Fibroblast of the aortic adventitia (primary cell): Measurements from ENCODE around the gene TLCD4. TPM values are rescaled to one million over a fixed set of nuclear protein-coding genes. Genes with fewer than 3 reads are reported as not detected.

ENCODE experiments used
- DNase-seq: peaks from one replicate; pipeline ENCODE4 v3.0.0-alpha.2; 2010; ENCODE audit warnings: low read depth
- H3K4me3 ChIP-seq: 2 replicates; pipeline ENCODE4 v1.5.1; 2011; ENCODE audit warnings: low read depth, mild to moderate bottlenecking, control low read depth, low read length, moderate library complexity
- total RNA-seq: library from RNA; depleted of rRNA; stranded (reverse); fragments of >200 nt; gene quantifications from 2 replicates; pipeline ENCODE4 v1.2.3, GENCODE V29; 2012; ENCODE audit warnings: low replicate concordance
- TF ChIP-seq, protein P1 (sequence below): IDR thresholded peaks from 2 replicates; pipeline ENCODE4 v1.5.1; 2011; ENCODE audit warnings: mild to moderate bottlenecking, low read length, control low read depth, inconsistent platforms; ENCODE audit not compliant: insufficient read depth

Gene TLCD4
- total RNA-seq, 1 donor: 0.36 TPM

DNA sequence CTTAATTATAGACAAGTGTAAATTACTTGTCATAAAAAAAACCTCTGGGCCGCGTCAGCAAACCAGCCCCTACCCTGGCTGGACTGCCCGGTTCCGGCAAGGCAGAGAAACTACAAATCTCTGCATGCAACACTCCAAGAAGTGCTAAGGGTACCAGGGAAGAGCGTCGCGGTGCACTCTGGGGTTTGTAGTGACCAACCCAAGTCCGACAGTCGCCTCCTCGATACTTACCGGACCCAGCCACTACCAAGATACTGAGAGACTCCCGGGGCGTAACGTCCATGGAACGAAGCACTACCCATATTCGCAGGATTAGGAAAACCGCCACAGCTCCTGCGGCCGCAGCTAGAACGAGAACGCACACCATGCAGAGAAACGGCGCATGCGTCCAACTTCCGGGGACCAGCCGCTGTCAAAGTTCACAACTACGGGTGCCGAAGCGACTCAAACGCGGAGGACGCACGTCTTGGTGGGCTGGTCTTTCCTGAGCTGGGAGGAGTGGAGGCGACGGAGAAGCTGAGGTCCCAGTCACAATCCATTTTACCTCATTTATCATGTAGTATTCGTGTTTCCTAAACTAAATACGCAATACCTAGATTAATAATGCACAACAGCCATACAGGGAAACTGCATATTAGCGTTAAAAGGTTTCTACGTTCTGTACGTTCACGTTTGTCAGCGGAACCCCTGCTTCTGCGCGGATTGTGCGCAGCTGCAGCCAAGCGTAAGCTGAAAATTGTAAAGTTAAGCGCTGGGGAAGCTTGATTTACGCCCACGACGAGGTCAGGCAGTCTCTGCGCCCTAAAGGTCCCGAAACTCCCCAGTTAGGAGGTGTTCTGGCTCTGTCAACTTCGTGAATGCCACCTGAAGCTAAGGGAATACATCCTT lies 44.4 kb upstream of the TLCD4 start, which contains the start of gene ALG14:
ALG14 (minus strand) TSS at position 420 of the 888 bp plus-strand sequence; CDS start at position 367, 53 bp downstream.
- DNase-seq: peak; percentile 97
- TF ChIP-seq, protein P1, sequence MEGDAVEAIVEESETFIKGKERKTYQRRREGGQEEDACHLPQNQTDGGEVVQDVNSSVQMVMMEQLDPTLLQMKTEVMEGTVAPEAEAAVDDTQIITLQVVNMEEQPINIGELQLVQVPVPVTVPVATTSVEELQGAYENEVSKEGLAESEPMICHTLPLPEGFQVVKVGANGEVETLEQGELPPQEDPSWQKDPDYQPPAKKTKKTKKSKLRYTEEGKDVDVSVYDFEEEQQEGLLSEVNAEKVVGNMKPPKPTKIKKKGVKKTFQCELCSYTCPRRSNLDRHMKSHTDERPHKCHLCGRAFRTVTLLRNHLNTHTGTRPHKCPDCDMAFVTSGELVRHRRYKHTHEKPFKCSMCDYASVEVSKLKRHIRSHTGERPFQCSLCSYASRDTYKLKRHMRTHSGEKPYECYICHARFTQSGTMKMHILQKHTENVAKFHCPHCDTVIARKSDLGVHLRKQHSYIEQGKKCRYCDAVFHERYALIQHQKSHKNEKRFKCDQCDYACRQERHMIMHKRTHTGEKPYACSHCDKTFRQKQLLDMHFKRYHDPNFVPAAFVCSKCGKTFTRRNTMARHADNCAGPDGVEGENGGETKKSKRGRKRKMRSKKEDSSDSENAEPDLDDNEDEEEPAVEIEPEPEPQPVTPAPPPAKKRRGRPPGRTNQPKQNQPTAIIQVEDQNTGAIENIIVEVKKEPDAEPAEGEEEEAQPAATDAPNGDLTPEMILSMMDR: no peak

DNA sequence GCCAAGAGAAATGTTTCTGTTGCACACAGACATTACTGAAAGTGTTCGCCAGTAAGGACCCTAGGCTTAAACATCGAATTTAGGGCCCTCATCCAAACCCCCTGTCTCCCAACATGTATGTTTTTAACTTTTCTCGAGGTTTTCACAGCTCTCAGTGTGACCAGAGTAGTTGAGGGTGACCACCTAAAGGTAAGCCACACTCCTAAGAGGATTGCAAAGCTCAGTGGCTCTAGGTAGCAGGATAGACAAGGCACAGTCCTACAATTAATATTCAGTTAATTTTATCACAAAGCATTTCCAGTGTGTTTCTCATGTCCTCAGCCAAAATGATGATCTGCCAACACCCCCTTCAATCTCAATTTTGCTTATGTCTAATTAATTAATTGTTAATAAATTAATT lies 43.7 kb upstream of the TLCD4 start:
- peak overlapping the region; percentile 90 for H3K4me3 ChIP-seq
- TF ChIP-seq, protein P1: no peak
- peak; percentile 14 for DNase-seq

More for the DNA sequence above, 44.4 kb upstream of the TLCD4 start, which contains the start of gene ALG14:
- peak within 1 kb of the TSS; percentile 90 for H3K4me3 ChIP-seq

DNA sequence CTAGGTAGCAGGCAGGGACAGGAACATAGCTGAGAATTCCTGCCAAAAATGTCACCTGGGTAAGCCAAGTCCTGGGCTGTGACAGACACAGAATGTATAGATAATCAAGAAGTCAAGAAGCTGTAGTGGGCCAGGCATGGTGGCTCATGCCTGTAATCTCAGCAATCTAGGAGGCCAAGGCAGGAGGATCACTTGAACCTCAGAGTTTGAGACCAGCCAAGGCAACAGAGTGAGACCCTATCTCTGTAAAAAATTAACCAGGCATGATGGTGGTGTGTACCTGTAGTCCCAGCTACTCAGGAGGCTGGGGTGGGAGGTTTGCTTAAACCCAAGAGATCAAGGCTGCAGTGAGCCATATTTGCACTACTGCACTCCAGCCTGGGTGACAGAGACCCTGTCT lies 41.1 kb upstream of the TLCD4 start:
- TF ChIP-seq, protein P1: no peak
- no peak overlapping the region for H3K4me3 ChIP-seq
- no peak for DNase-seq

DNA sequence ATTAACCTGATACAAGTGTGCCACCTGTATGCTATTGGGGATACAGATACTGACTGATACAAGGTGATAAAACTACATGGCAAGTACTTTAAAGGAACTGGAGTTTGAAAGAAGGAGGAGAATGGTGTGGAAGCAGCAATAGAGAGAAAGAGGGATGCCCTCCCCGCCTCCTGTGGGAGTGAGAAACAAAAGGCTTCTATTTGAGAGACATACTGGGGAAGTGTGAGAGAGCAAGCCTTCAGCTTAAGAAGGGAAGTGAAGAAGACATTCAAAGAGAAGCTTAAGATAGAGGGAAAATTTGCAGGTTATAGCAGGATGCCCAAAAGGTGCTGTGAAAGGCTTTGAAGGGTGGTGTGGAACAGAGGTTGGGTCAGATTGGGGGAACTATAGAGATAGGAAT lies 36.7 kb upstream of the TLCD4 start:
- H3K4me3 ChIP-seq: no peak overlapping the region
- DNase-seq: no peak
- TF ChIP-seq, protein P1: no peak

DNA sequence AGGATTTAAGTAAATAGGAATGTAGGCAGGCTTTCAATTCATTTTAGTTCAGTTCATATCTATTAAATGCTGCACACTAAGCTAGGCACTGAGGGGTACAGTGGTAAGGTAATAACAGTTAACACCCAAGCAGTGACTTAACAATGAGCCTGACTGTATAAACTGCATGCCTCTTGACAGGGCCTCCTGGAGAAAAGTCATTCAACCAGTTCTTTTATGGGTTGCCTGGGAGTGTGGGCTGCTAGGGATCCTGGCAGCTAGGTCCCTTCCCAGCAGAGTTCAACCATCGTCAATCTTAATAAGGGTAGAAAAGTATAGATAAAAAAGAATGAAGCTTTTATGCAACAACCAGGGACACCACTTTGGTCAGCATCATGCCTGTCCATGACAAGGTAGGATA lies 36.3 kb upstream of the TLCD4 start:
- no peak overlapping the region for H3K4me3 ChIP-seq
- DNase-seq: no peak
- TF ChIP-seq, protein P1: no peak

DNA sequence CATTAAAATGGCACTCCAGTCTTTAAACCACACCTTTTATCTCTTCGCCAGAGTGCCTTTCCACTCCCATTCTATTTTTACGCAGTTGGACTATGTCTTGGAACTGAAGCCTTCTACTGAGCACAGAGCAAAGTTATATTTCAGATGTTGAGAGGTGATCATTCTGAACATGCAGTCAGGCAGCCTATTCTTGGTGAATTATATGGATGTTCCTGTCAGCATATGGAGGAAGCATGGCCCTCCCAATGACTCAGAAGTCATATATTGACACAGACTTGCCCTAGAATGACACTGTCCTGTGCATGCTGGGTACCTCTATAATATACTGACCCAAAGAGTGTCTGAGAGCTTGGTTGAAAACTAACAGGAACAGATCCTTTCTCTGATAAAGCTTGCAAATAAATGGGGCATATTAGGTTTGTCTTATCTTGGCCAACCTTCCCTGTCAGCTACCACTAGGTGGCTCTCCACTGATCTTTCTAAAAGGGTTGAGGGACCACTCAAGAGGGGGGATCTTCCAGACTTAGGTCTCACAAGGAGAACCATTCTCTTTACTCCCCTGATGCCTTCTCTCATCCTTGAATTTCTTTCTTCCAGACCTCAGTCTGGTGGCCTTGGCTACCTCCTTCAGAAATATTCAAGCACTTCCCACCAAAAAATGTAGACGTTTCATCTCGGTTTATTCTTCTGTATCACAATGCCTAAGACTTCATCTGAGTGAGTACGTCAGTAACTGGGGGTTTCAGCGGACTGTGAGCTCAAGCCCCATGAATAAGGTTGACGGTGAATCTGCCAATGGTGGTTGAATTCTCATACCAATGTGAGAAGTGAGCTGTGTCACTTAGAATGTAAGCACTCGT lies 32.6 kb upstream of the TLCD4 start:
- peak; percentile 29 for DNase-seq
- TF ChIP-seq, protein P1: peak; percentile 61
- no peak overlapping the region for H3K4me3 ChIP-seq
